ENCODE results near the gene PHF12. TPM values are rescaled to one million over a fixed set of nuclear protein-coding genes. Genes with fewer than 3 reads are reported as not detected.

The PHF12 gene
- total RNA-seq, 1 donor from 2014 or later: 54.5 TPM

- Histone ChIP-seq H3K4me3 (no peak overlapping the region), H3K4me1 (no peaks in the 10 kb centered on the region), H3K27ac (no peak overlapping the region), H3K9me3 (no peaks in the 10 kb centered on the region), H3K27me3 (no peaks in the 10 kb centered on the region), H3K36me3 (peaks cover 0 to 13% of the 10 kb centered on the region in 2 donors)
- no peak for DNase-seq (ENCODE audit: extremely low spot score in 2 of 2)
- intact Hi-C loops (cut with DNase I): no loop called here
- TF ChIP-seq CTCF (IDR thresholded peaks at IDR 0.05) (no peak), POLR2A (IDR thresholded peaks at IDR 0.05) (no peak), POLR2AphosphoS5 (IDR thresholded peaks at IDR 0.05; ENCODE audit: insufficient read depth in 1 of 2, low read depth in 1 of 2) (no peak)
These were observed 87.4 kb downstream of the PHF12 start for GRCh38 chr17:28863953-28864352.

GRCh38 chr17:28862561-28862960 is 88.8 kb downstream of the PHF12 start:
- peaks cover 0 to 27% of the 10 kb centered on the region in 2 donors for H3K36me3 ChIP-seq
- no peak overlapping the region for H3K4me3 ChIP-seq
- H3K4me1 ChIP-seq: no peaks in the 10 kb centered on the region
- no peak for TF ChIP-seq POLR2AphosphoS5 (IDR thresholded peaks at IDR 0.05; ENCODE audit: insufficient read depth in 1 of 2, low read depth in 1 of 2)
- TF ChIP-seq CTCF (IDR thresholded peaks at IDR 0.05): no peak
- no peaks in the 10 kb centered on the region for H3K9me3 ChIP-seq
- DNase-seq (ENCODE audit: extremely low spot score in 2 of 2): no peak
- H3K27me3 ChIP-seq: no peaks in the 10 kb centered on the region
- intact Hi-C loops (cut with DNase I): no loop called here
- no peak overlapping the region for H3K27ac ChIP-seq

GRCh38 chr17:28861393-28862203 is 89.7 kb downstream of the PHF12 start:
- no peak overlapping the region for H3K27ac ChIP-seq
- no peaks in the 10 kb centered on the region for H3K9me3 ChIP-seq
- H3K4me1 ChIP-seq: no peaks in the 10 kb centered on the region
- no peaks in the 10 kb centered on the region for H3K27me3 ChIP-seq
- TF ChIP-seq CTCF (IDR thresholded peaks at IDR 0.05): no peak
- TF ChIP-seq POLR2AphosphoS5 (IDR thresholded peaks at IDR 0.05; ENCODE audit: insufficient read depth in 1 of 2, low read depth in 1 of 2): no peak
- TF ChIP-seq POLR2A (IDR thresholded peaks at IDR 0.05): no peak
- intact Hi-C loops (cut with DNase I): no loop called here
- peaks cover 0 to 30% of the 10 kb centered on the region in 2 donors for H3K36me3 ChIP-seq
- H3K4me3 ChIP-seq: no peak overlapping the region
- no peak for DNase-seq (ENCODE audit: extremely low spot score in 2 of 2)

- H3K4me3 ChIP-seq: no peak overlapping the region
- no peaks in the 10 kb centered on the region for H3K9me3 ChIP-seq
- H3K36me3 ChIP-seq: peaks cover 0 to 30% of the 10 kb centered on the region in 2 donors
- H3K4me1 ChIP-seq: peaks cover 7% of the 10 kb centered on the region
- intact Hi-C loops (cut with DNase I): no loop called here
- H3K27ac ChIP-seq: no peak overlapping the region
- DNase-seq (ENCODE audit: extremely low spot score in 2 of 2): no peak
- TF ChIP-seq POLR2AphosphoS5 (IDR thresholded peaks at IDR 0.05; ENCODE audit: insufficient read depth in 1 of 2, low read depth in 1 of 2) (no peak), CTCF (IDR thresholded peaks at IDR 0.05) (no peak), POLR2A (IDR thresholded peaks at IDR 0.05) (no peak)
- H3K27me3 ChIP-seq: no peaks in the 10 kb centered on the region
These were observed 90.9 kb downstream of the PHF12 start for GRCh38 chr17:28860363-28860808.

- DNase-seq (ENCODE audit: extremely low spot score in 2 of 2): no peak
- intact Hi-C loops (cut with DNase I): no loop called here
- H3K9me3 ChIP-seq: no peaks in the 10 kb centered on the region
- H3K4me1 ChIP-seq: peaks cover 10% of the 10 kb centered on the region
- no peak overlapping the region for H3K4me3 ChIP-seq
- H3K27ac ChIP-seq: no peak overlapping the region
- peaks cover 0 to 30% of the 10 kb centered on the region in 2 donors for H3K36me3 ChIP-seq
- H3K27me3 ChIP-seq: no peaks in the 10 kb centered on the region
- TF ChIP-seq CTCF (IDR thresholded peaks at IDR 0.05) (no peak), POLR2A (IDR thresholded peaks at IDR 0.05) (no peak), POLR2AphosphoS5 (IDR thresholded peaks at IDR 0.05; ENCODE audit: insufficient read depth in 1 of 2, low read depth in 1 of 2) (no peak)
These were observed 92.4 kb downstream of the PHF12 start for GRCh38 chr17:28858801-28859355.
